HCT116 (cell line): ENCODE measurements around the gene POLR3H. TPM values are rescaled to one million over a fixed set of nuclear protein-coding genes. Genes with fewer than 3 reads are reported as not detected.

Source experiments
- ATAC-seq: fragments of 200-7000 bp; cut with Tn5 transposase; 2 replicates; pipeline ENCODE4 v1.9.1; 2020; ENCODE audit warnings: mild to moderate bottlenecking, moderate library complexity
- BruUV-seq: library from RNA; stranded (reverse); fragments of 400-500 nt; replicated peaks from 2 replicates; lab custom pipeline; 2021; lab: Mats Ljungman, UMichigan
- CTCF ChIA-PET: fragments of 300-600 bp; sonication (Branson Sonifier 250); formaldehyde crosslinking; loops from one replicate; lab custom pipeline; 2021; ENCODE audit warnings: antibody characterized with exemption; lab: Charles Lee
- POLR2A ChIA-PET: fragments of 300-600, 350-600 bp; sonication (Branson Sonifier 250); formaldehyde crosslinking; loops from one replicate; lab custom pipeline; 2021; ENCODE audit warnings: antibody characterized with exemption; lab: Charles Lee
- RAD21 ChIA-PET, 2 experiments: fragments of 300-600 bp; sonication (Branson Sonifier 250); formaldehyde crosslinking; loops; one replicate each; lab custom pipeline; 2023; ENCODE audit warnings: low total read pairs in 2 of 2; ENCODE audit not compliant: uncharacterized antibody in 2 of 2, unreplicated experiment in 2 of 2, low non-redundant PET in 1 of 2; lab: Charles Lee
- DNase-seq: peaks from one replicate; pipeline ENCODE4 v3.0.0-alpha.2; 2010; ENCODE audit warnings: low read depth, low spot score
- H2AFZ ChIP-seq: fragments of 200-600 bp; shearing (Covaris generic), sonication (generic); 2 replicates; pipeline ENCODE4 v1.6.1; 2017; ENCODE audit warnings: low read depth, mixed run types, mixed read lengths, antibody characterized with exemption, low read length; ENCODE audit not compliant: poor library complexity, severe bottlenecking
- H3K27ac ChIP-seq: 2 replicates; pipeline ENCODE4 v1.5.1; 2012; ENCODE audit warnings: low read depth, low read length
- H3K27me3 ChIP-seq: fragments of 200-600 bp; sonication (generic); 2 replicates; pipeline ENCODE4 v1.6.1; 2016; ENCODE audit warnings: mixed run types, low read length, mixed read lengths; ENCODE audit not compliant: insufficient read depth
- H3K36me3 ChIP-seq, 2 experiments: fragments of 200-500 bp in 1 of 2; fragments of 200-600 bp in 1 of 2; sonication (Bioruptor generic) in 1 of 2; sonication (generic) in 1 of 2; 2 replicates each; pipeline versions ENCODE4 v1.5.1 to v1.6.1; 2014 to 2016; ENCODE audit warnings: low read length in 2 of 2, inconsistent platforms in 1 of 2, mixed read lengths in 1 of 2, mixed run types in 1 of 2; ENCODE audit not compliant: insufficient read depth in 2 of 2, control insufficient read depth in 1 of 2
- H3K4me1 ChIP-seq, 2 experiments: fragments of 200-600 bp in 1 of 2; sonication (generic) in 1 of 2; 2 replicates each; pipeline versions ENCODE4 v1.5.1 to v1.6.1; 2012 to 2017; ENCODE audit warnings: low read length in 2 of 2, inconsistent platforms in 1 of 2, mild to moderate bottlenecking in 1 of 2, mixed read lengths in 1 of 2, mixed run types in 1 of 2, moderate library complexity in 1 of 2; ENCODE audit not compliant: insufficient read depth in 2 of 2, control insufficient read depth in 1 of 2
- H3K4me2 ChIP-seq: fragments of 200-600 bp; sonication (generic); 2 replicates; pipeline ENCODE4 v1.6.1; 2017; ENCODE audit warnings: mixed run types, low read length, mixed read lengths
- H3K4me3 ChIP-seq, 2 experiments: fragments of 200-600 bp in 1 of 2; sonication (generic) in 1 of 2; replicated peaks in 1 of 2; 2 replicates each; pipeline ENCODE4 v1.5.1; 2011 to 2016; ENCODE audit warnings: low read length in 2 of 2, control low read depth in 1 of 2, low read depth in 1 of 2, mild to moderate bottlenecking in 1 of 2, mixed read lengths in 1 of 2, mixed run types in 1 of 2
- H3K79me2 ChIP-seq: fragments of 200-600 bp; sonication (generic); 2 replicates; pipeline ENCODE4 v1.6.1; 2017; ENCODE audit warnings: mild to moderate bottlenecking, mixed run types, low read length, moderate library complexity, mixed read lengths; ENCODE audit not compliant: insufficient read depth
- H3K9ac ChIP-seq: fragments of 200-600 bp; sonication (generic); 2 replicates; pipeline ENCODE4 v1.6.1; 2016; ENCODE audit warnings: low read length, mixed read lengths
- H3K9me2 ChIP-seq: fragments of 200-600 bp; sonication (generic), shearing (Covaris generic); 2 replicates; pipeline ENCODE4 v1.6.1; 2017; ENCODE audit warnings: mixed run types, mild to moderate bottlenecking, moderate library complexity; ENCODE audit not compliant: insufficient read depth
- H3K9me3 ChIP-seq, 2 experiments: fragments of 200-500 bp in 1 of 2; fragments of 200-600 bp in 1 of 2; sonication (Bioruptor generic) in 1 of 2; sonication (generic) in 1 of 2; 2 replicates each; pipeline ENCODE4 v1.6.1; 2014 to 2017; ENCODE audit warnings: low read length in 2 of 2, mixed read lengths in 2 of 2, inconsistent platforms in 1 of 2, low read depth in 1 of 2, mild to moderate bottlenecking in 1 of 2, mixed run types in 1 of 2, moderate library complexity in 1 of 2; ENCODE audit not compliant: control insufficient read depth in 1 of 2, insufficient read depth in 1 of 2
- H4K20me1 ChIP-seq: fragments of 200-600 bp; sonication (generic), shearing (Covaris generic); 2 replicates; pipeline ENCODE4 v1.6.1; 2017; ENCODE audit warnings: mixed run types, mild to moderate bottlenecking, moderate library complexity; ENCODE audit not compliant: insufficient read depth
- CBX3 ChIP-seq: IDR thresholded peaks from 2 replicates; pipeline ENCODE4 v1.6.1; 2012; ENCODE audit warnings: low read depth
- CTCF ChIP-seq, 3 experiments: fragments of 200-600 bp in 1 of 3; sonication (generic) in 1 of 3; IDR thresholded peaks in 2 of 3; conservative IDR thresholded peaks in 1 of 3; 2 replicates each; pipeline ENCODE4 v1.5.1; 2012 to 2017; ENCODE audit warnings: low read depth in 2 of 3, low read length in 2 of 3, antibody characterized with exemption in 1 of 3, borderline replicate concordance in 1 of 3, control low read depth in 1 of 3, mild to moderate bottlenecking in 1 of 3, mixed read lengths in 1 of 3, mixed run types in 1 of 3, moderate library complexity in 1 of 3; ENCODE audit not compliant: insufficient read depth in 1 of 3
- ELF1 ChIP-seq: IDR thresholded peaks from 2 replicates; pipeline ENCODE4 v1.6.1; 2012; ENCODE audit warnings: low read depth, borderline replicate concordance
- EZH2 ChIP-seq: fragments of 200-600 bp; sonication (generic); IDR thresholded peaks from 2 replicates; pipeline ENCODE4 v1.6.1; 2017; ENCODE audit warnings: antibody characterized with exemption, mixed run types
- EZH2phosphoT487 ChIP-seq: fragments of 200-600 bp; IDR thresholded peaks from 2 replicates; pipeline ENCODE4 v1.6.1; 2018; ENCODE audit warnings: antibody characterized with exemption, borderline replicate concordance
- FOSL1 ChIP-seq: IDR thresholded peaks from 2 replicates; pipeline ENCODE4 v1.6.1; 2012; ENCODE audit warnings: low read depth
- JUND ChIP-seq: IDR thresholded peaks from 2 replicates; pipeline ENCODE4 v1.6.1; 2012
- RAD21 ChIP-seq: IDR thresholded peaks from 2 replicates; pipeline ENCODE4 v1.6.1; 2012; ENCODE audit warnings: low read depth, mild to moderate bottlenecking
- SIN3A ChIP-seq: IDR thresholded peaks from 2 replicates; pipeline ENCODE4 v1.6.1; 2012; ENCODE audit warnings: low read depth
- TCF7L2 ChIP-seq: IDR thresholded peaks from 2 replicates; pipeline ENCODE4 v1.7.0; 2011; ENCODE audit warnings: borderline replicate concordance, inconsistent platforms; ENCODE audit not compliant: insufficient read depth, insufficient read length; ENCODE audit errors: extremely low read depth
- YY1 ChIP-seq: IDR thresholded peaks from 2 replicates; pipeline ENCODE4 v1.6.1; 2011; ENCODE audit warnings: low read length, low read depth, moderate library complexity, mild to moderate bottlenecking; ENCODE audit not compliant: insufficient replicate concordance; ENCODE audit errors: extremely low read depth
- ZBTB33 ChIP-seq: IDR thresholded peaks from 2 replicates; pipeline ENCODE4 v1.6.1; 2011; ENCODE audit warnings: mild to moderate bottlenecking, low read length, moderate library complexity; ENCODE audit not compliant: insufficient replicate concordance; ENCODE audit errors: extremely low read depth
- intact Hi-C: fragments of 100-400 bp; cut with micrococcal nuclease; formaldehyde crosslinking; loops from 2 replicates; pipeline ENCODE4 v1.10.0; 2022
- total RNA-seq: library from RNA; stranded (reverse); gene quantifications from one replicate; pipeline ENCODE4 v1.2.1, GENCODE V29; 2021; ENCODE audit not compliant: unreplicated experiment
- TF ChIP-seq, protein P1 (sequence below): IDR thresholded peaks from 2 replicates; pipeline ENCODE4 v1.6.1; 2012; ENCODE audit warnings: low read depth

Gene POLR3H
- total RNA-seq, 1 experiment from 2014 or later: 62.1 TPM

- H3K4me2 ChIP-seq: no peak overlapping the region
- CTCF ChIA-PET: no interaction called here
Measured at GRCh38 chr22:41561788-41562187, 17.5 kb upstream of the POLR3H start.

More at GRCh38 chr22:41561788-41562187, 17.5 kb upstream of the POLR3H start:
- Histone ChIP-seq H4K20me1 (no peaks in the 10 kb centered on the region), H3K9me2 (no peaks in the 10 kb centered on the region), H3K9ac (no peak overlapping the region), H3K27ac (no peak overlapping the region), H3K36me3 (no peaks in the 10 kb centered on the region), H3K79me2 (no peaks in the 10 kb centered on the region), H3K4me1 (peaks cover 34 to 68% of the 10 kb centered on the region in 2 experiments), H3K4me3 (no peak overlapping the region), H3K27me3 (no peaks in the 10 kb centered on the region), H2AFZ (no peak overlapping the region), H3K9me3 (no peaks in the 10 kb centered on the region)
- intact Hi-C loops: no loop called here
- POLR2A ChIA-PET: no interaction called here
- ATAC-seq (no peak), DNase-seq (no peak)
- RAD21 ChIA-PET: no interaction called here
- BruUV-seq: no TSS peak
- TF ChIP-seq, protein P1, sequence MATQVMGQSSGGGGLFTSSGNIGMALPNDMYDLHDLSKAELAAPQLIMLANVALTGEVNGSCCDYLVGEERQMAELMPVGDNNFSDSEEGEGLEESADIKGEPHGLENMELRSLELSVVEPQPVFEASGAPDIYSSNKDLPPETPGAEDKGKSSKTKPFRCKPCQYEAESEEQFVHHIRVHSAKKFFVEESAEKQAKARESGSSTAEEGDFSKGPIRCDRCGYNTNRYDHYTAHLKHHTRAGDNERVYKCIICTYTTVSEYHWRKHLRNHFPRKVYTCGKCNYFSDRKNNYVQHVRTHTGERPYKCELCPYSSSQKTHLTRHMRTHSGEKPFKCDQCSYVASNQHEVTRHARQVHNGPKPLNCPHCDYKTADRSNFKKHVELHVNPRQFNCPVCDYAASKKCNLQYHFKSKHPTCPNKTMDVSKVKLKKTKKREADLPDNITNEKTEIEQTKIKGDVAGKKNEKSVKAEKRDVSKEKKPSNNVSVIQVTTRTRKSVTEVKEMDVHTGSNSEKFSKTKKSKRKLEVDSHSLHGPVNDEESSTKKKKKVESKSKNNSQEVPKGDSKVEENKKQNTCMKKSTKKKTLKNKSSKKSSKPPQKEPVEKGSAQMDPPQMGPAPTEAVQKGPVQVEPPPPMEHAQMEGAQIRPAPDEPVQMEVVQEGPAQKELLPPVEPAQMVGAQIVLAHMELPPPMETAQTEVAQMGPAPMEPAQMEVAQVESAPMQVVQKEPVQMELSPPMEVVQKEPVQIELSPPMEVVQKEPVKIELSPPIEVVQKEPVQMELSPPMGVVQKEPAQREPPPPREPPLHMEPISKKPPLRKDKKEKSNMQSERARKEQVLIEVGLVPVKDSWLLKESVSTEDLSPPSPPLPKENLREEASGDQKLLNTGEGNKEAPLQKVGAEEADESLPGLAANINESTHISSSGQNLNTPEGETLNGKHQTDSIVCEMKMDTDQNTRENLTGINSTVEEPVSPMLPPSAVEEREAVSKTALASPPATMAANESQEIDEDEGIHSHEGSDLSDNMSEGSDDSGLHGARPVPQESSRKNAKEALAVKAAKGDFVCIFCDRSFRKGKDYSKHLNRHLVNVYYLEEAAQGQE: no peak
- no peak for TF ChIP-seq SIN3A
- no peak for TF ChIP-seq TCF7L2
- TF ChIP-seq EZH2phosphoT487: no peak
- TF ChIP-seq ELF1: no peak
- TF ChIP-seq YY1: no peak
- no peak for TF ChIP-seq CBX3
- no peak for TF ChIP-seq ZBTB33
- TF ChIP-seq RAD21: no peak
- TF ChIP-seq FOSL1: no peak
- TF ChIP-seq CTCF (IDR thresholded peaks at IDR 0.05 in 2 of 3, conservative IDR thresholded peaks at IDR 0.05 in 1 of 3; ENCODE audit: borderline replicate concordance in 1 of 3, insufficient read depth in 1 of 3, low read depth in 2 of 3, low read length in 2 of 3): no peak
- no peak for TF ChIP-seq EZH2
- no peak for TF ChIP-seq JUND
